ENCODE measurements around the gene PIK3CB. TPM values are rescaled to one million over a fixed set of nuclear protein-coding genes. Genes with fewer than 3 reads are reported as not detected.

The PIK3CB gene
- total RNA-seq, 1 experiment from 2014 or later = 29.7 TPM

- Mint-ChIP-seq H3K4me3 (ENCODE audit: unreplicated experiment) (no peak overlapping the region), H3K27ac (ENCODE audit: unreplicated experiment) (no peak overlapping the region)
Observed at GRCh38 chr3:138854204-138854603, 19.5 kb upstream of the PIK3CB start.

GRCh38 chr3:138850151-138850550 lies 15.4 kb upstream of the PIK3CB start:
- Histone ChIP-seq H3K4me3 (ENCODE audit: low read depth, low read length) (no peak overlapping the region), H3K4me1 (peaks cover 20% of the 10 kb centered on the region), H3K27me3 (replicated peaks; ENCODE audit: control insufficient read depth, insufficient read depth, low read length) (no peaks in the 10 kb centered on the region), H3K36me3 (ENCODE audit: control insufficient read depth, insufficient read depth, low read length) (no peaks in the 10 kb centered on the region), H3K9me3 (no peaks in the 10 kb centered on the region; the same call in 1 of the 2 replicates)
- Mint-ChIP-seq H3K4me3 (ENCODE audit: unreplicated experiment) (no peak overlapping the region), H3K27me3 (ENCODE audit: insufficient read depth, unreplicated experiment) (no peaks in the 10 kb centered on the region), H3K36me3 (ENCODE audit: insufficient read depth, unreplicated experiment) (no peaks in the 10 kb centered on the region), H3K9me3 (ENCODE audit: unreplicated experiment) (no peaks in the 10 kb centered on the region), H3K4me1 (ENCODE audit: low read depth, unreplicated experiment) (peaks cover 7% of the 10 kb centered on the region), H3K27ac (ENCODE audit: unreplicated experiment) (no peak overlapping the region)
- TF ChIP-seq CTCF (IDR thresholded peaks at IDR 0.05; ENCODE audit: insufficient read depth in 1 of 2, low read depth in 1 of 2, low read length in 1 of 2, severe bottlenecking in 1 of 2, unreplicated experiment in 1 of 2) = no peak
- ChIA-PET POLR2A (no interaction called here), CTCF (no interaction called here)
- no peak for DNase-seq
- intact Hi-C loops (cut with micrococcal nuclease; ENCODE audit: unreplicated experiment) = no loop called here
- no TSS peak for BruUV-seq (replicated peaks)

More at GRCh38 chr3:138854204-138854603, 19.5 kb upstream of the PIK3CB start:
- no peak for DNase-seq
- peaks cover 4% of the 10 kb centered on the region for H3K4me1 Mint-ChIP-seq (ENCODE audit: low read depth, unreplicated experiment)
- H3K27me3 ChIP-seq (replicated peaks; ENCODE audit: control insufficient read depth, insufficient read depth, low read length) = no peaks in the 10 kb centered on the region
- no peak for TF ChIP-seq CTCF (IDR thresholded peaks at IDR 0.05; ENCODE audit: insufficient read depth in 1 of 2, low read depth in 1 of 2, low read length in 1 of 2, severe bottlenecking in 1 of 2, unreplicated experiment in 1 of 2)
- POLR2A ChIA-PET = interaction anchor here (0.6 to 0.8 kb wide), 2 partner anchors 12 to 78 kb away, joined by 4 to 10 read pairs; no protein-coding TSS in a partner anchor
- CTCF ChIA-PET = interaction anchor here (0.6 to 1.3 kb wide), 2 partner anchors 61 to 67 kb away, joined by 3 to 6 read pairs; no protein-coding TSS in a partner anchor
- H3K4me3 ChIP-seq (ENCODE audit: low read depth, low read length) = no peak overlapping the region
- H3K36me3 ChIP-seq (ENCODE audit: control insufficient read depth, insufficient read depth, low read length) = no peaks in the 10 kb centered on the region
- BruUV-seq (replicated peaks) = no TSS peak
- no peaks in the 10 kb centered on the region for H3K9me3 Mint-ChIP-seq (ENCODE audit: unreplicated experiment)
- H3K9me3 ChIP-seq = no peaks in the 10 kb centered on the region
- H3K36me3 Mint-ChIP-seq (ENCODE audit: insufficient read depth, unreplicated experiment) = no peaks in the 10 kb centered on the region
- H3K4me1 ChIP-seq = no peaks in the 10 kb centered on the region
- intact Hi-C loops (cut with micrococcal nuclease; ENCODE audit: unreplicated experiment) = no loop called here
- H3K27me3 Mint-ChIP-seq (ENCODE audit: insufficient read depth, unreplicated experiment) = no peaks in the 10 kb centered on the region

GRCh38 chr3:138849222-138849940 lies 14.7 kb upstream of the PIK3CB start:
- H3K27ac Mint-ChIP-seq (ENCODE audit: unreplicated experiment) = no peak overlapping the region
- Histone ChIP-seq H3K27me3 (replicated peaks; ENCODE audit: control insufficient read depth, insufficient read depth, low read length) (no peaks in the 10 kb centered on the region), H3K4me3 (ENCODE audit: low read depth, low read length) (no peak overlapping the region), H3K9me3 (no peaks in the 10 kb centered on the region; the same call in 1 of the 2 replicates), H3K4me1 (peaks cover 20% of the 10 kb centered on the region), H3K36me3 (ENCODE audit: control insufficient read depth, insufficient read depth, low read length) (no peaks in the 10 kb centered on the region)
- no peaks in the 10 kb centered on the region for H3K27me3 Mint-ChIP-seq (ENCODE audit: insufficient read depth, unreplicated experiment)
- no TSS peak for BruUV-seq (replicated peaks)
- no peaks in the 10 kb centered on the region for H3K36me3 Mint-ChIP-seq (ENCODE audit: insufficient read depth, unreplicated experiment)
- peak in 1 of 2 experiments; percentile 19 for DNase-seq
- POLR2A ChIA-PET = no interaction called here
- H3K9me3 Mint-ChIP-seq (ENCODE audit: unreplicated experiment) = no peaks in the 10 kb centered on the region
- no peak for TF ChIP-seq CTCF (IDR thresholded peaks at IDR 0.05; ENCODE audit: insufficient read depth in 1 of 2, low read depth in 1 of 2, low read length in 1 of 2, severe bottlenecking in 1 of 2, unreplicated experiment in 1 of 2)
- peaks cover 7% of the 10 kb centered on the region for H3K4me1 Mint-ChIP-seq (ENCODE audit: low read depth, unreplicated experiment)
- intact Hi-C loops (cut with micrococcal nuclease; ENCODE audit: unreplicated experiment) = no loop called here
- CTCF ChIA-PET = no interaction called here
- H3K4me3 Mint-ChIP-seq (ENCODE audit: unreplicated experiment) = no peak overlapping the region
